Karpas-422 (cell line): Measurements from ENCODE around the gene STOX1. TPM values are rescaled to one million over a fixed set of nuclear protein-coding genes. Genes with fewer than 3 reads are reported as not detected.
"Not testable (repeated sequence)": the region's sequence is repeated elsewhere in the genome, so short reads cannot be mapped to it uniquely, and the experiment has no call there.

Experiments used
- DNase-seq: peaks from one replicate; pipeline ENCODE4 v3.0.0-alpha.2; 2015
- H2AFZ ChIP-seq: fragments of 200-600 bp; sonication (generic); 2 replicates; pipeline ENCODE4 v1.6.1; 2014; ENCODE audit warnings: antibody characterized with exemption, low read length, mixed read lengths
- H3K27ac ChIP-seq: fragments of 200-600 bp; sonication (generic); 2 replicates; pipeline ENCODE4 v1.5.1; 2014; ENCODE audit warnings: mild to moderate bottlenecking, low read length, moderate library complexity
- H3K27me3 ChIP-seq: fragments of 200-600 bp; sonication (generic); 2 replicates; pipeline ENCODE4 v1.6.1; 2014; ENCODE audit warnings: low read length, mixed read lengths
- H3K36me3 ChIP-seq: fragments of 200-600 bp; sonication (generic); 2 replicates; pipeline ENCODE4 v1.6.1; 2014; ENCODE audit warnings: low read length, mixed read lengths; ENCODE audit not compliant: insufficient read depth
- H3K4me1 ChIP-seq: fragments of 200-600 bp; sonication (generic); 2 replicates; pipeline ENCODE4 v1.6.1; 2014; ENCODE audit warnings: mild to moderate bottlenecking, low read length, mixed read lengths
- H3K4me2 ChIP-seq: fragments of 200-600 bp; sonication (generic); 2 replicates; pipeline ENCODE4 v1.6.1; 2014; ENCODE audit warnings: low read length, low read depth, mild to moderate bottlenecking; ENCODE audit not compliant: poor library complexity, severe bottlenecking
- H3K4me3 ChIP-seq: fragments of 200-600 bp; sonication (generic); 2 replicates; pipeline ENCODE4 v1.5.1; 2014; ENCODE audit warnings: mild to moderate bottlenecking, antibody characterized with exemption, low read length, mixed read lengths
- H3K79me2 ChIP-seq: fragments of 200-600 bp; sonication (generic); 2 replicates; pipeline ENCODE4 v1.6.1; 2014; ENCODE audit warnings: mild to moderate bottlenecking, low read length, mixed read lengths
- H3K9ac ChIP-seq: fragments of 200-600 bp; sonication (generic); 2 replicates; pipeline ENCODE4 v1.6.0; 2014; ENCODE audit warnings: low read length
- H3K9me2 ChIP-seq: fragments of 200-600 bp; sonication (generic), shearing (Covaris generic); replicated peaks from 2 replicates; pipeline ENCODE4 v1.6.0; 2014; ENCODE audit warnings: mild to moderate bottlenecking, low read length, moderate library complexity; ENCODE audit not compliant: insufficient read depth
- H3K9me3 ChIP-seq: fragments of 300-700, 200-600 bp; sonication (generic); 2 replicates; pipeline ENCODE4 v1.6.1; 2014; ENCODE audit warnings: low read length, mixed read lengths
- H4K20me1 ChIP-seq: fragments of 200-600 bp; sonication (generic); 2 replicates; pipeline ENCODE4 v1.6.1; 2014; ENCODE audit warnings: mild to moderate bottlenecking, antibody characterized with exemption, low read length, low read depth; ENCODE audit not compliant: insufficient read depth
- total RNA-seq: library from RNA; depleted of rRNA; stranded (reverse); fragments of >200 nt; shearing (Covaris generic); gene quantifications from 2 replicates; pipeline ENCODE4 v1.2.3, GENCODE V29; 2014; ENCODE audit warnings: low replicate concordance

STOX1 gene
- total RNA-seq, 1 experiment from 2014 or later: 19.8 TPM

GRCh38 chr10:68868173-68868572 lies 40.8 kb downstream of the STOX1 start:
- H3K4me3 ChIP-seq, H3K4me2 ChIP-seq, DNase-seq, H3K9me3 ChIP-seq, H3K79me2 ChIP-seq, H2AFZ ChIP-seq, H3K27ac ChIP-seq, H3K9me2 ChIP-seq, H3K27me3 ChIP-seq, H3K4me1 ChIP-seq, H3K9ac ChIP-seq, H4K20me1 ChIP-seq, H3K36me3 ChIP-seq: not testable (repeated sequence)

GRCh38 chr10:68869623-68870022 lies 42.3 kb downstream of the STOX1 start:
- Histone ChIP-seq H3K9ac (no peak overlapping the region), H3K27me3 (no peaks in the 10 kb centered on the region), H3K4me2 (no peak overlapping the region), H3K4me3 (no peak overlapping the region), H3K27ac (no peak overlapping the region), H3K9me2 (no peaks in the 10 kb centered on the region), H2AFZ (no peak overlapping the region), H3K4me1 (no peaks in the 10 kb centered on the region), H3K36me3 (no peaks in the 10 kb centered on the region), H3K9me3 (no peaks in the 10 kb centered on the region; the same call in 1 of the 2 replicates), H3K79me2 (no peaks in the 10 kb centered on the region), H4K20me1 (no peaks in the 10 kb centered on the region)
- DNase-seq: no peak

GRCh38 chr10:68870061-68870460 lies 42.7 kb downstream of the STOX1 start:
- Histone ChIP-seq H3K27ac (no peak overlapping the region), H3K4me3 (no peak overlapping the region), H2AFZ (no peak overlapping the region), H3K9me3 (no peaks in the 10 kb centered on the region; the same call in 1 of the 2 replicates), H3K4me1 (no peaks in the 10 kb centered on the region), H3K27me3 (no peaks in the 10 kb centered on the region), H3K36me3 (no peaks in the 10 kb centered on the region), H3K9me2 (no peaks in the 10 kb centered on the region), H3K9ac (no peak overlapping the region), H3K79me2 (no peaks in the 10 kb centered on the region), H3K4me2 (no peak overlapping the region), H4K20me1 (no peaks in the 10 kb centered on the region)
- DNase-seq: no peak

GRCh38 chr10:68870545-68871104 lies 43.3 kb downstream of the STOX1 start:
- H3K4me1 ChIP-seq: no peaks in the 10 kb centered on the region
- H3K4me2 ChIP-seq: no peak overlapping the region
- no peaks in the 10 kb centered on the region for H3K27me3 ChIP-seq
- no peak overlapping the region for H3K27ac ChIP-seq
- H4K20me1 ChIP-seq: no peaks in the 10 kb centered on the region
- no peak overlapping the region for H3K4me3 ChIP-seq
- H3K36me3 ChIP-seq: no peaks in the 10 kb centered on the region
- H3K9me2 ChIP-seq: no peaks in the 10 kb centered on the region
- no peaks in the 10 kb centered on the region for H3K79me2 ChIP-seq
- H2AFZ ChIP-seq: no peak overlapping the region
- H3K9me3 ChIP-seq: no peaks in the 10 kb centered on the region; the same call in 1 of the 2 replicates
- H3K9ac ChIP-seq: no peak overlapping the region
- DNase-seq: no peak

GRCh38 chr10:68871105-68871711 lies 43.9 kb downstream of the STOX1 start:
- Histone ChIP-seq H3K27me3 (no peaks in the 10 kb centered on the region), H3K27ac (no peak overlapping the region), H3K36me3 (no peaks in the 10 kb centered on the region), H3K9me2 (no peaks in the 10 kb centered on the region), H3K9me3 (no peaks in the 10 kb centered on the region; the same call in 1 of the 2 replicates), H3K9ac (no peak overlapping the region), H3K4me2 (no peak overlapping the region), H3K4me3 (no peak overlapping the region), H3K4me1 (no peaks in the 10 kb centered on the region), H4K20me1 (no peaks in the 10 kb centered on the region), H2AFZ (no peak overlapping the region), H3K79me2 (no peaks in the 10 kb centered on the region)
- no peak for DNase-seq

- H2AFZ ChIP-seq: no peak overlapping the region
These were observed 44.5 kb downstream of the STOX1 start for GRCh38 chr10:68871731-68872342.

GRCh38 chr10:68876246-68877138 lies 49.2 kb downstream of the STOX1 start:
- Histone ChIP-seq H3K9me3 (no peaks in the 10 kb centered on the region), H3K27ac (no peak overlapping the region), H3K36me3 (no peaks in the 10 kb centered on the region), H4K20me1 (no peaks in the 10 kb centered on the region), H3K4me2 (no peak overlapping the region), H3K9me2 (no peaks in the 10 kb centered on the region), H3K4me1 (no peaks in the 10 kb centered on the region), H2AFZ (no peak overlapping the region), H3K9ac (no peak overlapping the region), H3K27me3 (no peaks in the 10 kb centered on the region), H3K79me2 (no peaks in the 10 kb centered on the region), H3K4me3 (no peak overlapping the region)
- no peak for DNase-seq

More at GRCh38 chr10:68871731-68872342, 44.5 kb downstream of the STOX1 start:
- no peak for DNase-seq
- Histone ChIP-seq H3K9ac (no peak overlapping the region), H3K9me2 (no peaks in the 10 kb centered on the region), H4K20me1 (no peaks in the 10 kb centered on the region), H3K4me2 (no peak overlapping the region), H3K79me2 (no peaks in the 10 kb centered on the region), H3K27me3 (no peaks in the 10 kb centered on the region), H3K36me3 (no peaks in the 10 kb centered on the region), H3K4me3 (no peak overlapping the region), H3K27ac (no peak overlapping the region), H3K9me3 (no peaks in the 10 kb centered on the region; the same call in 1 of the 2 replicates), H3K4me1 (no peaks in the 10 kb centered on the region)
